HepG2 (cell line): ENCODE results near the gene MYO9A.

Experiments used
- ERF ChIP-seq: IDR thresholded peaks from 2 replicates; pipeline ENCODE4 v1.6.1; 2018; ENCODE audit warnings: missing biosample characterization, missing genetic modification reagents
- JUND ChIP-seq: sonication (generic); formaldehyde crosslinking; IDR thresholded peaks from 2 replicates; pipeline ENCODE4 v1.8.0; 2022; ENCODE audit warnings: mild to moderate bottlenecking, missing genetic modification reagents
- POLR2A ChIP-seq, 2 experiments: IDR thresholded peaks; 2 replicates each; pipeline ENCODE4 v1.6.1; 2011; ENCODE audit warnings: low read depth in 2 of 2, low read length in 2 of 2, mild to moderate bottlenecking in 1 of 2, moderate library complexity in 1 of 2; ENCODE audit not compliant: insufficient read depth in 1 of 2
- STAT6 ChIP-seq: sonication (generic); formaldehyde crosslinking; IDR thresholded peaks from 2 replicates; pipeline ENCODE4 v1.4.0; 2020; ENCODE audit warnings: missing genetic modification reagents, mild to moderate bottlenecking, borderline replicate concordance
- SUZ12 ChIP-seq: fragments of 150-350 bp; IDR thresholded peaks from 2 replicates; pipeline ENCODE4 v1.6.1; 2014; ENCODE audit warnings: low read depth, low read length
- TF ChIP-seq, protein P1 (sequence below): sonication (generic); formaldehyde crosslinking; IDR thresholded peaks from 2 replicates; pipeline ENCODE4 v1.5.0; 2020; ENCODE audit warnings: mild to moderate bottlenecking, missing genetic modification reagents, moderate library complexity

- TF ChIP-seq JUND: no peak
- no peak for TF ChIP-seq POLR2A (IDR thresholded peaks at IDR 0.05; ENCODE audit: insufficient read depth in 1 of 2, low read depth in 2 of 2, low read length in 2 of 2)
- TF ChIP-seq, protein P1, sequence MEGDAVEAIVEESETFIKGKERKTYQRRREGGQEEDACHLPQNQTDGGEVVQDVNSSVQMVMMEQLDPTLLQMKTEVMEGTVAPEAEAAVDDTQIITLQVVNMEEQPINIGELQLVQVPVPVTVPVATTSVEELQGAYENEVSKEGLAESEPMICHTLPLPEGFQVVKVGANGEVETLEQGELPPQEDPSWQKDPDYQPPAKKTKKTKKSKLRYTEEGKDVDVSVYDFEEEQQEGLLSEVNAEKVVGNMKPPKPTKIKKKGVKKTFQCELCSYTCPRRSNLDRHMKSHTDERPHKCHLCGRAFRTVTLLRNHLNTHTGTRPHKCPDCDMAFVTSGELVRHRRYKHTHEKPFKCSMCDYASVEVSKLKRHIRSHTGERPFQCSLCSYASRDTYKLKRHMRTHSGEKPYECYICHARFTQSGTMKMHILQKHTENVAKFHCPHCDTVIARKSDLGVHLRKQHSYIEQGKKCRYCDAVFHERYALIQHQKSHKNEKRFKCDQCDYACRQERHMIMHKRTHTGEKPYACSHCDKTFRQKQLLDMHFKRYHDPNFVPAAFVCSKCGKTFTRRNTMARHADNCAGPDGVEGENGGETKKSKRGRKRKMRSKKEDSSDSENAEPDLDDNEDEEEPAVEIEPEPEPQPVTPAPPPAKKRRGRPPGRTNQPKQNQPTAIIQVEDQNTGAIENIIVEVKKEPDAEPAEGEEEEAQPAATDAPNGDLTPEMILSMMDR (CRISPR knock-in tag): no peak
- TF ChIP-seq ERF (CRISPR knock-in tag): no peak
- no peak for TF ChIP-seq STAT6 (CRISPR knock-in tag)
- no peak for TF ChIP-seq SUZ12
Observed at GRCh38 chr15:72057548-72058091, 60.3 kb downstream of the MYO9A start.
